Uterus (tissue), 4 donors: Measurements from ENCODE around the gene RFC4. TPM values are rescaled to one million over a fixed set of nuclear protein-coding genes. Genes with fewer than 3 reads are reported as not detected.

ENCODE experiments used
- DNase-seq, 2 donors: peaks; one replicate each; pipeline ENCODE4 v3.0.0-alpha.2; 2019 to 2020
- H3K27ac ChIP-seq, 2 donors: fragments of 200-600 bp; sonication (generic); 1 replicate in 1 of 2; 2 replicates in 1 of 2; pipeline ENCODE4 v1.5.1; 2016 to 2018
- H3K27me3 ChIP-seq, 2 donors: fragments of 200-600 bp; sonication (generic); one replicate each; pipeline ENCODE4 v1.5.1; 2018 to 2019; ENCODE audit warnings: control low read depth in 1 of 2
- H3K36me3 ChIP-seq, 2 donors: fragments of 200-600 bp; sonication (generic); one replicate each; pipeline ENCODE4 v1.5.1; 2019; ENCODE audit warnings: control low read depth in 1 of 2
- H3K4me1 ChIP-seq, 2 donors: fragments of 200-600 bp; sonication (generic); one replicate each; pipeline ENCODE4 v1.5.1; 2018 to 2019; ENCODE audit warnings: control low read depth in 1 of 2
- H3K4me3 ChIP-seq, 2 donors: fragments of 200-600 bp; sonication (generic); 1 replicate in 1 of 2; 2 replicates in 1 of 2; pipeline ENCODE4 v1.5.1; 2018 to 2019; ENCODE audit warnings: mild to moderate bottlenecking in 1 of 2
- H3K9me3 ChIP-seq, 2 donors: fragments of 200-600 bp; sonication (generic); one replicate each; pipeline ENCODE4 v1.5.1; 2019; ENCODE audit warnings: control low read depth in 1 of 2
- POLR2A ChIP-seq, 2 donors: fragments of 450-650 bp; IDR thresholded peaks; one replicate each; pipeline ENCODE4 v1.6.1; 2016; ENCODE audit warnings: antibody characterized with exemption in 2 of 2, mild to moderate bottlenecking in 1 of 2, moderate library complexity in 1 of 2
- intact Hi-C: fragments of 100-400 bp; cut with DNase I; formaldehyde crosslinking; loops from one replicate; pipeline ENCODE4 v1.15.1; 2023; ENCODE audit warnings: low total_unique reads
- total RNA-seq, 4 donors: library from RNA; depleted of rRNA in 3 of 4; stranded (reverse); fragments of >200 nt in 3 of 4; gene quantifications; one replicate each; pipeline versions ENCODE4 v1.1.0 to v1.2.4, GENCODE V29; 2014 to 2023
- TF ChIP-seq, protein P1 (sequence below), 4 experiments: fragments of 200-600 bp in 2 of 4; fragments of 450-650 bp in 2 of 4; sonication (generic) in 2 of 4; IDR thresholded peaks; one replicate each; pipeline ENCODE4 v1.5.1; 2016 to 2019; ENCODE audit warnings: antibody characterized with exemption in 4 of 4, mild to moderate bottlenecking in 2 of 4, moderate library complexity in 1 of 4
- donor health status: DM: yes; HTN: yes; CAD: no.

The RFC4 gene
- total RNA-seq, 4 donors from 2014 or later, result 2.8 to 43.8 (median 26.6) TPM

DNA sequence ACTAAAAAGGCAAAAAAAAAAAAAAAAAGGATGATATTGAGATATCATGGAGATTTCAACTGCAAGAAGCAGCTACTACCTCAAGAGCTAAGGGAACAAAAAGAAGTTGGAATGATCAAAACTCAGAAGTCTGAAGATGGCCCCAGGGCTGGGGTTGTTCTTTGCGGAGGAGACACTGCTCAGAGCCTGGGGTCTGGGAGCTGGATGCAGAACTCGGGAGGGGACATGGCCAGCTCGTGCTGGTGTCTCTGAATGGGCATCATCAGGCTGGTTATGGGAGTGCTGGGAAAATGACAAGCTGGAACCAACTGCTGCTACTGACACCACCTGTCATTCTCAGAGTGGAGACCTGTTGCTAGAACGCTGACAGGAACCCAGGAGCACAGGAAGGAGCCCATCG, 22.1 kb upstream of the RFC4 start:
- H3K27me3 ChIP-seq, result peaks cover 0 to 43% of the 10 kb centered on the region in 2 donors
- intact Hi-C loops, result no loop called here
- H3K4me1 ChIP-seq, result peaks cover 0 to 7% of the 10 kb centered on the region in 2 donors

DNA sequence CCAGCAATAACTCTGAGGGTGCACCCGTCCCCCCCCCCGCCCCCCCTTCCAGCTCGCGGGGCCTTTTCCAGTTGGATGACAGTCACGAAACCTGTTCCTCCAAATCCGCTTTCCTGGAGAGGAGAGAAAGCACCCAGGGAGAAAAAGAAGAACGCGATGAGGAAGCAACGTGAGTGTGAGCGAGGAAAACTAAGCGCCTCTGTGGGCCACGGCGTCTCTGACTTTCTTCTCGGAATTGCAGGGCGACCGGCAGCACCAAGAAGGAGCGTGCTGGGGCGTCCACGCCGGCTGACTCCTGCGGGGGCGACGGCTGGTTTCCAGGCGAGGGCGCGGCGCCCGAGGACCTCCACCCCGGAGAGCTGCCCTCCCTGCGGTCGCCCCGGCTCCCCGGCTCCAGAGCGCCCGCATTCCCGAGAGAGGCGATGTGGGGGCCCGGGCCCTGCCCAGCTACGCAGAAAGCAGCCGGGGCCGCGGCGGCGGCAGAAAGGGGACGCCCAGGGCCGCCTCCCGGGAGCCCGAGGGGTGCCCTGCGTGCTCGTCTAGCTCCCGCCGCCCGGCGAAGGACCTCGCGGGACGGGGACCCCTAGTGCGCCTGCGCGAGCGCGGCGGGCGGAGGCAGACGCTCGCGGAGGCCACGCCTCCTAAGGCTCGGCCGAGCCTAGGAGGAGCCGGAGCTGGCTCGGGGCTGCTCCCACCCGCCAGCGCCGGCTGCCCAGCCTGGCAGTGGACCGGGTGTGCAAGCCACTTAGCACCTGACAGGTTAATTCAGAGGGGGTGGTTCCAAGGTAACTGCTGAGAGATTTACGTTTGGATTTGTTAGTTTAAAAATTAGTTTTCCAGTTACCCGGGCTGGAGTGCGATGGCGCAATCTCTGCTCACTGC, 20.9 kb upstream of the RFC4 start:
- peak; percentile 54 to 76 for DNase-seq
- Histone ChIP-seq H3K9me3 (no peaks in the 10 kb centered on the region), H3K27me3 (peaks cover 0 to 40% of the 10 kb centered on the region in 2 donors), H3K4me1 (peaks cover 0 to 7% of the 10 kb centered on the region in 2 donors), H3K27ac (no peak overlapping the region), H3K36me3 (no peaks in the 10 kb centered on the region), H3K4me3 (peak overlapping the region; percentile 22 to 48)
- intact Hi-C loops, result no loop called here
- peak; percentile 8 to 42 for TF ChIP-seq POLR2A (IDR thresholded peaks at IDR 0.05)
- TF ChIP-seq, protein P1, sequence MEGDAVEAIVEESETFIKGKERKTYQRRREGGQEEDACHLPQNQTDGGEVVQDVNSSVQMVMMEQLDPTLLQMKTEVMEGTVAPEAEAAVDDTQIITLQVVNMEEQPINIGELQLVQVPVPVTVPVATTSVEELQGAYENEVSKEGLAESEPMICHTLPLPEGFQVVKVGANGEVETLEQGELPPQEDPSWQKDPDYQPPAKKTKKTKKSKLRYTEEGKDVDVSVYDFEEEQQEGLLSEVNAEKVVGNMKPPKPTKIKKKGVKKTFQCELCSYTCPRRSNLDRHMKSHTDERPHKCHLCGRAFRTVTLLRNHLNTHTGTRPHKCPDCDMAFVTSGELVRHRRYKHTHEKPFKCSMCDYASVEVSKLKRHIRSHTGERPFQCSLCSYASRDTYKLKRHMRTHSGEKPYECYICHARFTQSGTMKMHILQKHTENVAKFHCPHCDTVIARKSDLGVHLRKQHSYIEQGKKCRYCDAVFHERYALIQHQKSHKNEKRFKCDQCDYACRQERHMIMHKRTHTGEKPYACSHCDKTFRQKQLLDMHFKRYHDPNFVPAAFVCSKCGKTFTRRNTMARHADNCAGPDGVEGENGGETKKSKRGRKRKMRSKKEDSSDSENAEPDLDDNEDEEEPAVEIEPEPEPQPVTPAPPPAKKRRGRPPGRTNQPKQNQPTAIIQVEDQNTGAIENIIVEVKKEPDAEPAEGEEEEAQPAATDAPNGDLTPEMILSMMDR (IDR thresholded peaks at IDR 0.05), result no peak

More for the DNA sequence above, 22.1 kb upstream of the RFC4 start:
- TF ChIP-seq, protein P1 (IDR thresholded peaks at IDR 0.05), result no peak
- no peak for TF ChIP-seq POLR2A (IDR thresholded peaks at IDR 0.05)
- DNase-seq, result no peak
- Histone ChIP-seq H3K36me3 (no peaks in the 10 kb centered on the region), H3K27ac (no peak overlapping the region), H3K9me3 (no peaks in the 10 kb centered on the region), H3K4me3 (no peak overlapping the region)

DNA sequence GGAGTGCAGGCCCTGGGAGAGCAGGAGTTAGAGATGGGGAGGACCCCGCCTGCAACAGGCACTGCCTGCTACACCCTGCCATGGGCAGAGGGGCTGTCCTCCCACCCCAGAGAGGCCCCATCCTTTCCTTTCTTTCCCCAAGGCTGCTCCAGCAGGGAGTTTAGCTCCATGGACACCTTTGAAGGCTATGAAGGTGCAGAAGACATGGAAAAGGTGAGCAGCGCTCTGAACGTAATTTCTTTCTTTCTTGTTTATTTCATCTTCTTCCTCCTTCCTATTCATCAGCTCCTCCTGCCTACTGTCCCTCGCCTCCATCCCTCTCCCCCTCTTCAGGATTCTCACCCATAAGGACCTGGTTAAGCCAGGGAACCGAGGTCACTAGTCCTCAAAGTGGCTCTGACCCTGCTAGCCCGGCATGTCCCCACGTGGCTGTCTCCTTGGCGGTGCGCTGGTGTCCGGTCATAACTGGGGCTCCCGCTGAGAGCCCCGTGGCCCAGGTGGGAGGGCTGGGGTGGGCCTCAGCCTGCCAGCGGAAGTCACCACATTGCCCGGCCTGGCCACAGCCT, 20.2 kb upstream of the RFC4 start:
- no peak for DNase-seq

DNA sequence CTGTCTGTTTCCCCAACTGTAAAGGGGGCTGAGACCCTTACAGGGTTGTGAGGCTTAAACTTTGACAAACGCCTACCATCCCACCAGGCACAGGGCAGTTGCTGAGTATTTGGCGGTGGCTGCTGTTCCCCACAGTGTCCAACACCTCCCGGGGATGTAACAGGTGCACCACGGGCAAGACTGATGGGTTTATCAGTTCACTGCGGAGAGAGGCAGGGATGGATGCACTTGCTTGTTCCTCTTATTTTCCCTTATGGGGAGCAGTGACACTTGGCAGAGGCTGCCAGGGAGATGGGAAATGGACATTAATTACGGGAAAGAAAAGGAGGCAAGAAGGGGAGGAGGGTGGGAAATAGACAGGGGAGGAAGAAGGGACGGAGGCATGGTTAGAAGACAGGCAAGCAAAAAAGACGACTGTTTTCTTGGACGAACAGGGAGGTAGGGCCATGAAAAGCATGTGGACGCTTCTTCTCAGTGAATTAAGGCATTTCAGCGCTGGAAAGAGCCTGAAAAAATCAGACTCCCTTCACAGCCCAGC, 19.7 kb upstream of the RFC4 start:
- Histone ChIP-seq H3K27me3 (peaks cover 0 to 33% of the 10 kb centered on the region in 2 donors), H3K27ac (no peak overlapping the region), H3K9me3 (no peaks in the 10 kb centered on the region), H3K4me3 (no peak overlapping the region), H3K4me1 (peaks cover 0 to 7% of the 10 kb centered on the region in 2 donors), H3K36me3 (no peaks in the 10 kb centered on the region)
- intact Hi-C loops, result no loop called here
- TF ChIP-seq POLR2A (IDR thresholded peaks at IDR 0.05), result no peak
- TF ChIP-seq, protein P1 (IDR thresholded peaks at IDR 0.05), result no peak
- DNase-seq, result no peak

More for the DNA sequence above, 20.2 kb upstream of the RFC4 start:
- no peak for TF ChIP-seq POLR2A (IDR thresholded peaks at IDR 0.05)
- TF ChIP-seq, protein P1 (IDR thresholded peaks at IDR 0.05), result no peak
- Histone ChIP-seq H3K36me3 (no peaks in the 10 kb centered on the region), H3K27ac (no peak overlapping the region), H3K4me3 (peak overlapping the region; percentile 22 to 48), H3K27me3 (peaks cover 0 to 39% of the 10 kb centered on the region in 2 donors), H3K9me3 (no peaks in the 10 kb centered on the region), H3K4me1 (peaks cover 0 to 7% of the 10 kb centered on the region in 2 donors)
- intact Hi-C loops, result no loop called here
